SK-N-SH (cell line): ENCODE data around the gene MCC. TPM values are rescaled to one million over a fixed set of nuclear protein-coding genes. Genes with fewer than 3 reads are reported as not detected.

Experiments used
- CTCF ChIA-PET: fragments of 300-600, 350-600 bp; formaldehyde crosslinking; extraction: SDS; loops from one replicate; lab custom pipeline; 2021; lab: Yijun Ruan, JAX
- POLR2A ChIA-PET: fragments of 350-600 bp; sonication (Branson Sonifier 250); formaldehyde crosslinking; extraction: SDS; loops from one replicate; lab custom pipeline; 2020; ENCODE audit warnings: antibody characterized with exemption, inconsistent platforms; lab: Yijun Ruan, JAX
- DNase-seq: peaks from one replicate; pipeline ENCODE4 v3.0.0; 2012
- H2AFZ ChIP-seq: fragments of 200-600 bp; sonication (generic); 2 replicates; pipeline ENCODE4 v1.8.1; 2016; ENCODE audit warnings: antibody characterized with exemption, mild to moderate bottlenecking, low read depth
- H3F3A ChIP-seq: fragments of 200-600 bp; sonication (generic); replicated peaks from 2 replicates; pipeline ENCODE3; 2016; ENCODE audit warnings: antibody characterized with exemption, mild to moderate bottlenecking; ENCODE audit not compliant: insufficient read depth
- H3K27ac ChIP-seq, 2 experiments: fragments of 200-500 bp in 1 of 2; fragments of 200-600 bp in 1 of 2; sonication (Bioruptor generic) in 1 of 2; sonication (generic), shearing (Covaris generic) in 1 of 2; 2 replicates each; pipeline versions ENCODE4 v1.5.1 to v1.6.1; 2014 to 2016; ENCODE audit warnings: low read depth in 2 of 2, inconsistent platforms in 1 of 2, low read length in 1 of 2, mild to moderate bottlenecking in 1 of 2, mixed read lengths in 1 of 2
- H3K27me3 ChIP-seq: fragments of 200-600 bp; sonication (generic), shearing (Covaris generic); 2 replicates; pipeline ENCODE4 v1.6.1; 2016; ENCODE audit warnings: mixed run types; ENCODE audit not compliant: insufficient read depth
- H3K36me3 ChIP-seq, 2 experiments: fragments of 200-500 bp in 1 of 2; fragments of 200-600 bp in 1 of 2; sonication (Bioruptor generic) in 1 of 2; sonication (generic) in 1 of 2; replicated peaks in 1 of 2; 2 replicates each; pipeline versions ENCODE3 to v1.5.1; 2014 to 2016; ENCODE audit warnings: low read length in 1 of 2, mild to moderate bottlenecking in 1 of 2; ENCODE audit not compliant: insufficient read depth in 2 of 2, control insufficient read depth in 1 of 2
- H3K4me1 ChIP-seq, 2 experiments: fragments of 200-500 bp in 1 of 2; fragments of 200-600 bp in 1 of 2; sonication (Bioruptor generic) in 1 of 2; sonication (generic), shearing (Covaris generic) in 1 of 2; 2 replicates each; pipeline versions ENCODE4 v1.5.1 to v1.6.1; 2014 to 2016; ENCODE audit warnings: low read depth in 1 of 2, low read length in 1 of 2, mixed run types in 1 of 2; ENCODE audit not compliant: insufficient read depth in 2 of 2, control insufficient read depth in 1 of 2
- H3K4me2 ChIP-seq: fragments of 200-600 bp; sonication (generic), shearing (Covaris generic); 2 replicates; pipeline ENCODE4 v1.6.1; 2017; ENCODE audit warnings: mixed run types
- H3K4me3 ChIP-seq, 2 experiments: fragments of 200-500 bp in 1 of 2; fragments of 200-600 bp in 1 of 2; sonication (Bioruptor generic) in 1 of 2; sonication (generic), shearing (Covaris generic) in 1 of 2; 2 replicates each; pipeline versions ENCODE4 v1.5.1 to v1.8.1; 2014 to 2016; ENCODE audit warnings: low read depth in 2 of 2, inconsistent platforms in 1 of 2, low read length in 1 of 2, mild to moderate bottlenecking in 1 of 2, mixed read lengths in 1 of 2, moderate library complexity in 1 of 2
- H3K79me2 ChIP-seq: fragments of 200-600 bp; sonication (generic); 2 replicates; pipeline ENCODE4 v1.8.1; 2017; ENCODE audit warnings: mild to moderate bottlenecking; ENCODE audit not compliant: insufficient read depth
- H3K9ac ChIP-seq: fragments of 200-600 bp; sonication (generic); 2 replicates; pipeline ENCODE4 v1.6.1; 2017; ENCODE audit warnings: mixed run types
- H3K9me2 ChIP-seq: fragments of 200-600 bp; sonication (generic); 2 replicates; pipeline ENCODE4 v1.6.1; 2017; ENCODE audit warnings: mixed run types
- H3K9me3 ChIP-seq: fragments of 200-600 bp; sonication (generic); 2 replicates; pipeline ENCODE4 v1.6.1; 2017; ENCODE audit warnings: mixed run types, mild to moderate bottlenecking, moderate library complexity
- H4K20me1 ChIP-seq: fragments of 200-600 bp; sonication (generic); 2 replicates; pipeline ENCODE4 v1.6.1; 2017; ENCODE audit warnings: mild to moderate bottlenecking, mixed run types; ENCODE audit not compliant: insufficient read depth
- ELF1 ChIP-seq: IDR thresholded peaks from 2 replicates; pipeline ENCODE4 v1.4.0; 2012
- EZH2phosphoT487 ChIP-seq: fragments of 200-600 bp; sonication (generic); IDR thresholded peaks from 2 replicates; pipeline ENCODE4 v1.6.1; 2017; ENCODE audit warnings: low read depth, mixed run types, mild to moderate bottlenecking, antibody characterized with exemption, moderate library complexity, borderline replicate concordance
- FOXM1 ChIP-seq: IDR thresholded peaks from 2 replicates; pipeline ENCODE4 v1.4.0; 2012; ENCODE audit warnings: low read depth, mild to moderate bottlenecking
- IRF3 ChIP-seq: fragments of 150-350 bp; IDR thresholded peaks from 2 replicates; pipeline ENCODE4 v1.6.1; 2016; ENCODE audit warnings: mild to moderate bottlenecking, low read depth, low read length
- RCOR1 ChIP-seq: fragments of 150-350 bp; IDR thresholded peaks from 2 replicates; pipeline ENCODE4 v1.6.1; 2017; ENCODE audit warnings: antibody characterized with exemption, low read length
- TCF12 ChIP-seq: IDR thresholded peaks from 2 replicates; pipeline ENCODE4 v1.4.0; 2012
- USF1 ChIP-seq: IDR thresholded peaks from 2 replicates; pipeline ENCODE4 v1.4.0; 2012; ENCODE audit warnings: low read depth, borderline replicate concordance
- USF2 ChIP-seq: fragments of 150-350 bp; IDR thresholded peaks from 2 replicates; pipeline ENCODE4 v1.6.1; 2017; ENCODE audit warnings: antibody characterized with exemption, low read length, low read depth, borderline replicate concordance
- ZBTB33 ChIP-seq: IDR thresholded peaks from 2 replicates; pipeline ENCODE4 v1.4.0; 2012; ENCODE audit warnings: low read depth, borderline replicate concordance
- WGBS: methylation state at CpG from one replicate; pipeline ENCODE4 v1.1.6; 2017; ENCODE audit warnings: low lambda C conversion rate; 5-methylcytosine and 5-hydroxymethylcytosine counted together
- polyA plus RNA-seq, 3 experiments: library from polyadenylated mRNA; depleted of rRNA; stranded (reverse); fragments of >200 nt; gene quantifications; 2 replicates each; pipeline ENCODE4 v1.2.3, GENCODE V29; 2012

The MCC gene
- polyA plus RNA-seq, 1 of the 3 experiments (the other 2 are of a cell fraction): 3.6 TPM

- TF ChIP-seq USF2: no peak
Measured at GRCh38 chr5:113176734-113177133, 311.5 kb downstream of the MCC start (continued).

- no peaks in the 10 kb centered on the region for H3F3A ChIP-seq
- TF ChIP-seq FOXM1 (no peak), ELF1 (no peak), ZBTB33 (no peak), EZH2phosphoT487 (no peak), IRF3 (no peak), USF1 (no peak), TCF12 (no peak), RCOR1 (no peak)
- peaks cover 0 to 22% of the 10 kb centered on the region in 2 experiments; a peak in 2 of 4 replicates for H3K4me1 ChIP-seq
- 35% methylated on average over 2 of the region's 2 CpGs for WGBS
- H3K36me3 ChIP-seq: no peaks in the 10 kb centered on the region
- no peaks in the 10 kb centered on the region for H4K20me1 ChIP-seq
- ChIA-PET POLR2A (no interaction called here), CTCF (interaction anchor here (1.0 to 1.8 kb wide), 5 partner anchors 9 to 180 kb away, joined by 3 to 4 read pairs (median 3); no protein-coding TSS in a partner anchor)
- H3K79me2 ChIP-seq: no peaks in the 10 kb centered on the region
- no peaks in the 10 kb centered on the region for H3K9me2 ChIP-seq
- no peak for DNase-seq
- no peak overlapping the region for H3K9ac ChIP-seq
- H3K27me3 ChIP-seq: no peaks in the 10 kb centered on the region
- H3K27ac ChIP-seq: no peak overlapping the region; a peak in 1 of 4 replicates
- no peak overlapping the region for H3K4me3 ChIP-seq
- H2AFZ ChIP-seq: no peak overlapping the region
- H3K9me3 ChIP-seq: no peaks in the 10 kb centered on the region
- H3K4me2 ChIP-seq: no peak overlapping the region
Measured at GRCh38 chr5:113176196-113176595, 312.1 kb downstream of the MCC start.
